ENCODE data around the gene TAC3. TPM values are rescaled to one million over a fixed set of nuclear protein-coding genes. Genes with fewer than 3 reads are reported as not detected.

Gene TAC3
- total and polyA plus RNA-seq, 2 of the 8 experiments (the other 6 are each of a cell fraction or from before 2014, with no cell fraction given) = 9.7 to 45.3 TPM

DNA sequence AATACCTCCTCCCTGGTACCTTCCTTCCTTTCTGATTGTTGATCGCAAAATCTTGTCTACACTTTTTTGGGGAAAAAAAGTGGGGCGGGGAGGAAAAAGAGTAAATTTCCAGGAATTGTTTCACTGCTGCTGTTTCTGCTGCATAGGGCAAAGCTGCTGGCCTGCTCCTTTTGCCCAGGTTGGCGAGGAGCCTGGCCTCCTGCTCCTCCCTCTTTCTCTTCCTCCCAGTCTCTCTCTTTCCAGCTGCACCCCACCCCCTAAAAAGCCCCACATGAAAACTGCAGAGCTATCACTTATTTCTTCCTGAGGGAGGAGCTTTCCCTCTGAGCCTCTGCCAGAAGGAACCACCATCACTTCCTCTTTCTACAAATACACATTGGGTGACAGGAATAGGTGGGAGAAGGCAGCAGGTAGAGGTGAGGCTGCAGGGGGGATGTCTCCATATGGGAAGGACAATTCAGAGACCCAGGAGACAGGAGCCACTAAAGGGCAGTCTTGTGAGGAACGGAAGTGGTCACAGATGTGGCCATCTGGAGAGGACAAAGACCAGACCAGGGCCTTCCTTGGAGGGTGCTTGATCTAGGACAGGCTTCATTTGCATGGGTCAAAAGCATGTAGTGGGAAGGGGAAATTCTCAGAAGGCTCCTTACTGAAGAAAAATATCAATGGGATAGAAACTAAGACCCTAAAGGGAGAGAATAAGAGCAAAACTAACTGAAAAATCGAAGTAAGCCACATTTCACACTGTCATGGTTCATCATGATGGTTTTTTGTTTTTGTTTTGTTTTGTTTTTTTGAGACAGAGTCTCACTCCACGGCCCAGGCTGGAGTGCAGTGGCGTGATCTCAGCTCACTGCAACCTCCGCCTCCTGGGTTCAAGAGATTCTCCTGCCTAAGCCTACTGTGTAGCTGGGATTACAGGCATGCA is 24.7 kb downstream of the TAC3 start:
- Histone ChIP-seq H3K9ac (replicated peaks in 1 of 4; ENCODE audit: extremely low read depth in 1 of 4, low read depth in 3 of 4, low read length in 3 of 4) (no peak overlapping the region), H3K4me1 (replicated peaks in 1 of 4; ENCODE audit: control insufficient read depth in 3 of 4, insufficient read depth in 4 of 4, low read length in 3 of 4) (peaks cover 0 to 3% (median under 1%) of the 10 kb centered on the region in 4 experiments; a peak in 2 of 7 replicates), H3K79me1 (ENCODE audit: low read depth, low read length) (no peaks in the 10 kb centered on the region), H4K8ac (ENCODE audit: extremely low read depth, insufficient read depth, low read length) (no peak overlapping the region), H4K20me1 (replicated peaks in 1 of 2; ENCODE audit: control insufficient read depth in 1 of 2, insufficient read depth in 2 of 2, low read length in 2 of 2) (no peaks in the 10 kb centered on the region), H3K4ac (replicated peaks; ENCODE audit: insufficient read length, low read depth, low read length) (no peak overlapping the region), H3K79me2 (ENCODE audit: control insufficient read depth in 1 of 2, insufficient read depth in 2 of 2, low read length in 2 of 2) (no peaks in the 10 kb centered on the region), H2BK120ac (replicated peaks; ENCODE audit: low read depth, low read length) (no peak overlapping the region), H3K56ac (replicated peaks; ENCODE audit: insufficient read length, low read depth, low read length) (no peak overlapping the region), H3K9me3 (ENCODE audit: insufficient read depth in 2 of 2, low read depth in 1 of 2, low read length in 1 of 2) (no peaks in the 10 kb centered on the region), H4K91ac (replicated peaks; ENCODE audit: insufficient read length, low read length) (no peak overlapping the region), H3K18ac (ENCODE audit: extremely low read depth, low read length) (no peak overlapping the region), H2BK5ac (ENCODE audit: low read depth, low read length) (no peak overlapping the region), H3K4me2 (ENCODE audit: insufficient read depth in 1 of 2, low read depth in 2 of 2, low read length in 2 of 2) (no peak overlapping the region), H2BK20ac (ENCODE audit: low read length) (no peak overlapping the region), H3K23ac (ENCODE audit: insufficient read length) (no peak overlapping the region), H3K14ac (ENCODE audit: insufficient read length) (no peak overlapping the region), H3K4me3 (ENCODE audit: extremely low read depth in 1 of 4, insufficient read depth in 2 of 4, low read depth in 3 of 4, low read length in 4 of 4) (no peak overlapping the region), H4K5ac (ENCODE audit: insufficient read length, low read depth, low read length) (no peak overlapping the region), H2BK12ac (ENCODE audit: low read depth, low read length) (no peak overlapping the region), H2BK15ac (ENCODE audit: low read length) (no peak overlapping the region), H3K27ac (ENCODE audit: low read depth, low read length) (no peak overlapping the region), H3K27me3 (replicated peaks in 1 of 4; ENCODE audit: control insufficient read depth in 3 of 4, extremely low read depth in 1 of 4, insufficient read depth in 3 of 4, low read length in 3 of 4) (no peaks in the 10 kb centered on the region), H2AFZ (ENCODE audit: low read length) (no peak overlapping the region), H2AK5ac (ENCODE audit: low read depth, low read length) (no peak overlapping the region), H3K36me3 (ENCODE audit: control insufficient read depth in 2 of 4, insufficient read depth in 4 of 4, low read length in 3 of 4) (no peaks in the 10 kb centered on the region), H3K23me2 (ENCODE audit: low read depth, low read length) (no peaks in the 10 kb centered on the region)
- ChIA-PET POLR2A (ENCODE audit: partially characterized antibody) (interaction anchor here (0.6 to 1.8 kb wide), 2 partner anchors 9 to 74 kb away, joined by 3 to 5 read pairs; no protein-coding TSS in a partner anchor), CTCF (ENCODE audit: partially characterized antibody) (interaction anchor here (0.6 to 5.5 kb wide), 6 partner anchors 11 to 227 kb away, joined by 3 to 59 read pairs (median 5); partner anchors contain the start of gene ZBTB39)
- DNase-seq (ENCODE audit: low read depth in 1 of 2, low spot score in 2 of 2) = peak in 1 of 2 experiments; percentile 33
- 83% methylated on average over 8 of the region's 8 CpGs; no CpG with 5 or more reads in 1 of the 2 experiments for WGBS, 2 experiments (ENCODE audit: extremely low coverage in 1 of 2, insufficient coverage in 1 of 2, insufficient read length in 1 of 2, insufficient replicate concordance in 2 of 2, low coverage in 1 of 2, low lambda C conversion rate in 2 of 2, missing lambda C conversion rate in 1 of 2)
- FAIRE-seq = no peak
- TF ChIP-seq TAF1 (IDR thresholded peaks at IDR 0.05; ENCODE audit: low read depth, low read length) (no peak), GABPA (IDR thresholded peaks at IDR 0.05; ENCODE audit: borderline replicate concordance, insufficient read depth, low read length) (no peak), EP300 (IDR thresholded peaks at IDR 0.05; ENCODE audit: borderline replicate concordance in 1 of 2, low read depth in 2 of 2, low read length in 2 of 2) (no peak), YY1 (IDR thresholded peaks at IDR 0.05; ENCODE audit: low read depth, low read length) (no peak), BRCA1 (IDR thresholded peaks at IDR 0.05; ENCODE audit: low read depth, low read length) (no peak), HDAC2 (IDR thresholded peaks at IDR 0.05; ENCODE audit: borderline replicate concordance in 1 of 2, low read depth in 2 of 2, low read length in 2 of 2) (no peak), RAD21 (IDR thresholded peaks at IDR 0.05 in 1 of 2, conservative IDR thresholded peaks at IDR 0.05 in 1 of 2; ENCODE audit: low read depth in 2 of 2, low read length in 2 of 2) (no peak), CHD2 (IDR thresholded peaks at IDR 0.05; ENCODE audit: low read length) (no peak), MAFK (IDR thresholded peaks at IDR 0.05; ENCODE audit: low read depth, low read length) (no peak), POLR2A (IDR thresholded peaks at IDR 0.05; ENCODE audit: control extremely low read depth in 1 of 2, low read depth in 2 of 2, low read length in 2 of 2) (no peak), BACH1 (IDR thresholded peaks at IDR 0.05; ENCODE audit: low read length) (no peak), FOSL1 (IDR thresholded peaks at IDR 0.05; ENCODE audit: insufficient read depth, low read depth, low read length) (no peak)

Measured in H1 (cell line).